ENCODE data around the gene SMARCB1.

DNA sequence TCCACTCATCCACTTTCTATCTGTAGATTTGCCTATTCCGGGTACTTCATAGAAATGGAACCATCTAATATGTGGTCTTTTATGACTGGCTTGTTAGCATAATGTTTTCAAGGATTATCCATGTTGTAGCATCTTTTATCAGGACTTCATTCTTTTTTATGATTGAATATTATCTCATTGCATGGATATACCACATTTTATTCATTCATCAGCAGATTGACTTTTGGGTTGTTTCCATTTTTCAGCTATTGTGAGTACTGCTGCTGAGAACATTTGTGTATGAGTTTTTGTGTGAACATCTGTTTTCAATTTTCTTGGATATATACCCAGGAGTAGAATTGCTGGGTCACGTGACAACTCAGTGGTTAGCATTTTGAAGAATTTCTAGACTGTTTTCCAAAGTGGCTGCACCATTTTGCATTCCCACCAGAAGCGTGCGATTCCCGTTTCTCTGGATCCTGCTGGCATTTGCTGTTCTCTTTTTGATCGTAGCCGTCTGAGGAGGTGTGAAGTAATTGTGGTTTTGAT lies 43.1 kb downstream of the SMARCB1 start:
- TF ChIP-seq, protein P1, sequence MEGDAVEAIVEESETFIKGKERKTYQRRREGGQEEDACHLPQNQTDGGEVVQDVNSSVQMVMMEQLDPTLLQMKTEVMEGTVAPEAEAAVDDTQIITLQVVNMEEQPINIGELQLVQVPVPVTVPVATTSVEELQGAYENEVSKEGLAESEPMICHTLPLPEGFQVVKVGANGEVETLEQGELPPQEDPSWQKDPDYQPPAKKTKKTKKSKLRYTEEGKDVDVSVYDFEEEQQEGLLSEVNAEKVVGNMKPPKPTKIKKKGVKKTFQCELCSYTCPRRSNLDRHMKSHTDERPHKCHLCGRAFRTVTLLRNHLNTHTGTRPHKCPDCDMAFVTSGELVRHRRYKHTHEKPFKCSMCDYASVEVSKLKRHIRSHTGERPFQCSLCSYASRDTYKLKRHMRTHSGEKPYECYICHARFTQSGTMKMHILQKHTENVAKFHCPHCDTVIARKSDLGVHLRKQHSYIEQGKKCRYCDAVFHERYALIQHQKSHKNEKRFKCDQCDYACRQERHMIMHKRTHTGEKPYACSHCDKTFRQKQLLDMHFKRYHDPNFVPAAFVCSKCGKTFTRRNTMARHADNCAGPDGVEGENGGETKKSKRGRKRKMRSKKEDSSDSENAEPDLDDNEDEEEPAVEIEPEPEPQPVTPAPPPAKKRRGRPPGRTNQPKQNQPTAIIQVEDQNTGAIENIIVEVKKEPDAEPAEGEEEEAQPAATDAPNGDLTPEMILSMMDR (IDR thresholded peaks at IDR 0.05; ENCODE audit: low read length), result no peak
- TF ChIP-seq EZH2 (IDR thresholded peaks at IDR 0.05; ENCODE audit: borderline replicate concordance, low read length), result no peak

Data from OCI-LY1 (cell line).